Mesenchymal stem cell (in vitro differentiated cells and primary cell): Measurements from ENCODE around the gene PRDM8.

Experiments used
- DNase-seq: peaks from one replicate; pipeline ENCODE4 v3.0.0-alpha.2; 2013
- H2AFZ ChIP-seq: one replicate; pipeline ENCODE4 v1.6.1; 2013; ENCODE audit warnings: low read depth, mild to moderate bottlenecking, control low read depth, inconsistent platforms, low read length, moderate library complexity
- H2AK5ac ChIP-seq: 2 replicates; pipeline ENCODE4 v1.6.1; 2013; ENCODE audit warnings: low read length, moderate library complexity, mild to moderate bottlenecking, inconsistent platforms; ENCODE audit not compliant: severe bottlenecking
- H2BK120ac ChIP-seq: one replicate; pipeline ENCODE4 v1.6.1; 2013; ENCODE audit warnings: low read depth, mild to moderate bottlenecking, inconsistent platforms, low read length, moderate library complexity
- H2BK12ac ChIP-seq, 2 experiments: one replicate each; pipeline ENCODE4 v1.6.1; 2013; ENCODE audit warnings: inconsistent platforms in 2 of 2, low read length in 2 of 2, mild to moderate bottlenecking in 2 of 2, moderate library complexity in 2 of 2, control low read depth in 1 of 2
- H2BK15ac ChIP-seq: one replicate; pipeline ENCODE4 v1.6.1; 2013; ENCODE audit warnings: mild to moderate bottlenecking, low read depth, inconsistent platforms; ENCODE audit not compliant: poor library complexity, severe bottlenecking
- H2BK5ac ChIP-seq: 2 replicates; pipeline ENCODE4 v1.6.1; 2013; ENCODE audit warnings: low read depth, mild to moderate bottlenecking, low read length, control low read depth, inconsistent platforms; ENCODE audit not compliant: poor library complexity, severe bottlenecking
- H3K14ac ChIP-seq, 2 experiments: one replicate each; pipeline ENCODE4 v1.6.1; 2013; ENCODE audit warnings: inconsistent platforms in 2 of 2, low read length in 2 of 2, control low read depth in 1 of 2, mild to moderate bottlenecking in 1 of 2, moderate library complexity in 1 of 2
- H3K18ac ChIP-seq, 2 experiments: one replicate each; pipeline ENCODE4 v1.6.1; 2013; ENCODE audit warnings: inconsistent platforms in 2 of 2, low read length in 2 of 2, control low read depth in 1 of 2, low read depth in 1 of 2, mild to moderate bottlenecking in 1 of 2
- H3K23ac ChIP-seq, 2 experiments: one replicate each; pipeline ENCODE4 v1.6.1; 2013; ENCODE audit warnings: inconsistent platforms in 2 of 2, low read length in 2 of 2, mild to moderate bottlenecking in 2 of 2, moderate library complexity in 2 of 2, control low read depth in 1 of 2
- H3K27ac ChIP-seq: 2 replicates; pipeline ENCODE4 v1.5.1; 2013; ENCODE audit warnings: mild to moderate bottlenecking, moderate library complexity, low read length, control low read depth, inconsistent platforms; ENCODE audit not compliant: poor library complexity, severe bottlenecking
- H3K27me3 ChIP-seq, 2 experiments: 2 replicates each; pipeline versions ENCODE4 v1.6.1 to v1.7.0; 2013; ENCODE audit warnings: low read length in 2 of 2, mild to moderate bottlenecking in 2 of 2, moderate library complexity in 2 of 2, control low read depth in 1 of 2, inconsistent platforms in 1 of 2; ENCODE audit not compliant: control insufficient read depth in 1 of 2, insufficient read depth in 1 of 2
- H3K36me3 ChIP-seq, 2 experiments: 2 replicates each; pipeline versions ENCODE4 v1.6.1 to v1.7.0; 2013; ENCODE audit warnings: low read length in 2 of 2, control low read depth in 1 of 2, inconsistent platforms in 1 of 2, low read depth in 1 of 2, mild to moderate bottlenecking in 1 of 2; ENCODE audit not compliant: insufficient read depth in 2 of 2, control insufficient read depth in 1 of 2
- H3K4ac ChIP-seq, 2 experiments: one replicate each; pipeline ENCODE4 v1.6.1; 2013; ENCODE audit warnings: inconsistent platforms in 2 of 2, low read length in 2 of 2, mild to moderate bottlenecking in 2 of 2, moderate library complexity in 2 of 2, control low read depth in 1 of 2, low read depth in 1 of 2
- H3K4me1 ChIP-seq: 2 replicates; pipeline ENCODE4 v1.6.1; 2013; ENCODE audit warnings: low read depth, low read length, control low read depth; ENCODE audit not compliant: control insufficient read depth, insufficient read depth
- H3K4me2 ChIP-seq: 2 replicates; pipeline ENCODE4 v1.6.1; 2013; ENCODE audit warnings: low read length, mild to moderate bottlenecking, inconsistent platforms; ENCODE audit not compliant: poor library complexity, severe bottlenecking
- H3K4me3 ChIP-seq, 2 experiments: 2 replicates each; pipeline versions ENCODE4 v1.5.1 to v1.7.0; 2013; ENCODE audit warnings: low read length in 2 of 2, mild to moderate bottlenecking in 2 of 2, control low read depth in 1 of 2, low read depth in 1 of 2; ENCODE audit not compliant: insufficient read depth in 1 of 2
- H3K79me1 ChIP-seq: replicated peaks from 2 replicates; pipeline ENCODE4 v1.6.1; 2013; ENCODE audit warnings: mild to moderate bottlenecking, control low read depth, low read length, inconsistent platforms; ENCODE audit not compliant: poor library complexity, severe bottlenecking
- H3K9ac ChIP-seq: 2 replicates; pipeline ENCODE4 v1.7.0; 2013; ENCODE audit warnings: mild to moderate bottlenecking, low read length, moderate library complexity
- H3K9me3 ChIP-seq: 2 replicates; pipeline ENCODE4 v1.7.0; 2013; ENCODE audit warnings: mild to moderate bottlenecking, low read length; ENCODE audit not compliant: control insufficient read depth
- H4K8ac ChIP-seq: one replicate; pipeline ENCODE4 v1.6.1; 2013; ENCODE audit warnings: inconsistent platforms, mild to moderate bottlenecking, low read length, moderate library complexity
- H4K91ac ChIP-seq: one replicate; pipeline ENCODE4 v1.6.1; 2013; ENCODE audit warnings: mild to moderate bottlenecking, low read length, inconsistent platforms
- WGBS: methylation state at CpG from one replicate; pipeline ENCODE4 v1.1.7; 2013; ENCODE audit warnings: mixed read lengths; 5-methylcytosine and 5-hydroxymethylcytosine counted together

The PRDM8 gene

DNA sequence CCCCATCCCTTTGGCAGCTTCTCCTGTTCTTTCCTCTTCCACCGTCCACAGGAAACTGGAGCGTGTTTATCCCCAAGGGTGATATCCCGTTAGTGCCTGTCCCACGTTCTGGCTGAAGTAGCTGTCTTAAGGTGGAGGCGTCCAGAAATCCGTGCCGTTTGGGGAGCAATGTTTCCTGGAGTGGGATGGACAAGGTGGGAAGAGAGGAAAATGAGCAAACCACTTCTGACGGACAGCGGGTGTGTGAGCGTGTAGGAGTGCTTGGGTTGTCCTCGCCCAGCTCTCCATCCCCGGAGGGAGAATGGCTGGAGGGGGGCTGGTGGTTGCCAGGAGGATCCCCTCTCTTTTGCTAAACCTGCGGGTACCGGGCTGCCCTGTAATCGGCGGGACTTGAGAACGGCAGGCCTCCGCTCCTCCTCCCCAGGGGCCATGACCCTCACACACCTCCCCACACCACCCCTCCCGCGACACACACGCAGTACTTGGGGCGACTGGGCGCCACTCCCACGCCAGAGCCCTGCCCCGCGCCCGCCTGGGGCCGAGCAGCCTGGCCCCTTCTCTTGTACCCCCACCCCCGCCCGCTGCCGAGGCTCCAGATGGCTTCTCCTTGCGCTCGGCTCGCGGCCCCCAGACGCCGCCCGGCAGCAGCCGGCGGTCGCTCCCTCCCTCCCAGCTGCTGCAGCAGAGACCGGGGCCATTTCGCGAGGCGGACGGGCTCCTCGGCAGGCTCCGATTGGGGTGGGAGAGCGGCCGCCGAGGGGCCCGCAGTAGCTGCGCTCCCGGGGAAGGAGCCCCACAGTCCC lies 13.9 kb upstream of the PRDM8 start:
- Histone ChIP-seq H4K8ac (peak overlapping the region; percentile 87), H3K4ac (peak overlapping the region; percentile 64 to 71), H3K4me3 (peak overlapping the region; percentile 66 to 95), H4K91ac (peak overlapping the region; percentile 57), H3K9ac (peak overlapping the region; percentile 97), H2AFZ (peak overlapping the region; percentile 54), H3K4me2 (peak overlapping the region; percentile 58), H2BK12ac (peak overlapping the region; percentile 18 to 45), H2BK120ac (peak overlapping the region; percentile 83), H3K4me1 (peaks cover 14% of the 10 kb centered on the region), H3K79me1 (peaks cover 2% of the 10 kb centered on the region), H2BK15ac (peak overlapping the region; percentile 44), H3K14ac (peak overlapping the region in 1 of 2 experiments; percentile 65), H3K9me3 (peaks cover 9% of the 10 kb centered on the region), H3K36me3 (no peaks in the 10 kb centered on the region), H3K18ac (peak overlapping the region; percentile 73), H3K27ac (peak overlapping the region; percentile 10), H3K23ac (peak overlapping the region in 1 of 2 experiments; percentile 34), H3K27me3 (no peaks in the 10 kb centered on the region), H2AK5ac (no peak overlapping the region), H2BK5ac (no peak overlapping the region)
- WGBS, result under 1% methylated on average over 43 of the region's 54 CpGs
- no peak for DNase-seq

DNA sequence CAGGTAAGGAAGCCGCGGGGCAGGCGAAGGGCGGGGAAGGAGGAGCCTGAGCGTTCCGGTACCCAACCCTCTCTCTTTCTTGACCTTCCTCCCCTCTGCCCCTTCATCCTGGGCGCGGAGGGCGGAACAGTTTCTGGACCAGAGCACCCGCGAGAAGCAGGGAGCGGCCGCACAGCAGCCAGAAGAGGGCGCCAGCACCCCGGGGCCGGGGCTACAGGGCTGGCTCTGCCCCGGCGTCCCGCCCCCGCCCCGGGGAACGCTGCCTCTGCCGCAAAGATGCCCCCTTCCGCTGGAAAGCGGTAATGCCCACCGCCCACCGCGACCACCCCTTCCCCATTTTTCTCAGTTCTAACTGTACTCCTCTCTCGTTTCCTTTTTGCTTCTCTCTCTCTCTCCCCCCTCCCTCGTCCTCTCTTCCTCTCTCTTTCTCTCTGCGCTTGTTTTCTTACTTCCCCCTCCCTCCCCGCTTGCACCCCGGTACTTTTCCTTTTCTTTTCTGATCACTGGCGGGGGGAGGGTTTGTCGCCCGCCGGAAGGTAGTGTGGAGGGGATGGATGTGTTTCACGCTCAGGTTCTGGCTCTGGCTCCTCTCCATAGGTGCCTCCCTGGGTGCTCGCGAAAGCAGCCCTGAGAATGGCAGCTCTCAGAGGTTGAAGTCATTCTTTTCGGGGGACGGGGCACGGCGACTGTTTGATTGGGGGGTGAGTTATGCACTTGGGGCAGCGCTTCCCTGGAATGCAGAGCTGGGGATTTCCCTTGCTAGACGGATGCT lies 13.1 kb upstream of the PRDM8 start:
- WGBS, result 1% methylated on average over 38 of the region's 46 CpGs
- peak overlapping the region; percentile 85 for H3K4me2 ChIP-seq
- H2BK120ac ChIP-seq, result peak overlapping the region; percentile 83
- H3K79me1 ChIP-seq, result peaks cover 9% of the 10 kb centered on the region
- peaks cover 0 to 7% of the 10 kb centered on the region in 2 experiments for H3K36me3 ChIP-seq
- peak overlapping the region in 1 of 2 experiments; percentile 18 for H3K14ac ChIP-seq
- peak overlapping the region in 1 of 2 experiments; percentile 57 for H3K23ac ChIP-seq
- H2AK5ac ChIP-seq, result no peak overlapping the region
- H2BK12ac ChIP-seq, result peak overlapping the region in 1 of 2 experiments; percentile 60
- H3K9ac ChIP-seq, result peak overlapping the region; percentile 97
- peak overlapping the region; percentile 60 for H3K27ac ChIP-seq
- H3K9me3 ChIP-seq, result peaks cover 3% of the 10 kb centered on the region
- peak overlapping the region; percentile 66 to 95 for H3K4me3 ChIP-seq
- H3K4me1 ChIP-seq, result peaks cover 19% of the 10 kb centered on the region
- peak overlapping the region; percentile 57 for H4K91ac ChIP-seq
- peak overlapping the region; percentile 73 for H3K18ac ChIP-seq
- H2AFZ ChIP-seq, result peak overlapping the region; percentile 72
- H3K4ac ChIP-seq, result peak overlapping the region; percentile 64 to 71
- DNase-seq, result peak; percentile 84
- no peaks in the 10 kb centered on the region for H3K27me3 ChIP-seq
- peak overlapping the region; percentile 86 for H2BK5ac ChIP-seq
- peak overlapping the region; percentile 15 for H2BK15ac ChIP-seq
- peak overlapping the region; percentile 87 for H4K8ac ChIP-seq

DNA sequence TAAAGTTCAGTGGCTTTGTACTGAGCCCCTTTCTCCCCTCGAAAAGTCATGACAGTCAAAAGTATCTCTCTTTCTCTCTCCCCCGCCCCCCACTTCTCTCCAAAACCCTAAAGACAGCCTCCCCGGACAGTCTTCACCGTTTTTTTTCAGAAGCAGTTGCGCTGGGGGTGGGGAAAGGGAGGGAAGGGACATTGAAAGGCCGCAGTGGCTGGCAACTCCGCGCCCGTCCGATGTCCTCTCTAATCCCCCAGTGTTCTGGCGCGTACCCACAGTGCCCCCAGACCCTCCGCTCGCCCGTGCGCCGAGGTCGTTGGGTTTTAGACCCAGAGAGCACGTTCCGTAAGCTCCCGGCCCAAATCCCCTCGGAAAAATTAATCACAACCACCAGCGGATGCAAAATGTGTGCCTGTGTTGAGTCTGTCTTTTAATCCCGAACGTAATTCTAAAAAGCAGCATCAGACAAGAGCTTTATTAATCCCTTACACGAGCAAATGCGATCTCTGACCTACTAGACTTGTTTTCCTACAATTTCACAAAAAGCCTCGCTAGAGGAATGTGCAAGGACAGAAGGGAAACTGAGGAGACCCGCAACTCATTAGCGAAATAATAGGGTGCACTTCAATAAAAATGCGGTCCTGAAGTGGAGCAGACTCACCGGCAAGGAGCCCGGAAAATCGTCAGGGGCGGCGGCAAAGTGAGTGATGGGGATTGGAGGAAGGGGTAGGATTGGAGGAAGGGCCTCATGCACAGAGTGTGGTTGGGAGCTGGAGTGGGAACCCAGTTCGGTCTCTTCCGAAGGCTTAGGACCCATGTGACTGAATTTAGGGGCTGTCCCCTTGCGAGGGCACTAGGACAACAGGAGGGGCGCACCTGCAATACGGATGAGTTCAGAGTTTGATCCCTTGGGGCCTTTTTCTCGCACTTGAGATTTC lies 12.2 kb upstream of the PRDM8 start:
- Histone ChIP-seq H3K14ac (no peak overlapping the region), H3K23ac (peak overlapping the region in 1 of 2 experiments; percentile 86), H3K9me3 (no peaks in the 10 kb centered on the region), H2BK12ac (no peak overlapping the region), H2AFZ (peak overlapping the region; percentile 72), H2AK5ac (no peak overlapping the region), H3K4me3 (peak overlapping the region; percentile 63 to 95), H3K27me3 (no peaks in the 10 kb centered on the region), H3K9ac (peak overlapping the region; percentile 97), H2BK120ac (no peak overlapping the region), H3K4ac (peak overlapping the region in 1 of 2 experiments; percentile 53), H3K18ac (peak overlapping the region; percentile 19 to 64), H3K4me2 (peak overlapping the region; percentile 85), H3K36me3 (peaks cover 3 to 8% of the 10 kb centered on the region in 2 experiments), H4K91ac (no peak overlapping the region), H3K79me1 (peaks cover 14% of the 10 kb centered on the region), H3K4me1 (peaks cover 22% of the 10 kb centered on the region), H2BK15ac (no peak overlapping the region), H3K27ac (peak overlapping the region; percentile 60), H2BK5ac (peak overlapping the region; percentile 26), H4K8ac (peak overlapping the region; percentile 78)
- WGBS, result 6% methylated on average over 36 of the region's 42 CpGs
- DNase-seq, result peak; percentile 42
